HG02884 (cell line): ENCODE results near the gene UBE2F.
"Not testable (repeated sequence)": the region's sequence is repeated elsewhere in the genome, so short reads cannot be mapped to it uniquely, and the experiment has no call there.

Experiments used
- ATAC-seq: cut with Tn5 transposase; IDR thresholded peaks from one replicate; pipeline ENCODE4 v1.9.1; 2021; ENCODE audit warnings: mild to moderate bottlenecking, moderate library complexity; ENCODE audit not compliant: unreplicated experiment

UBE2F gene

DNA sequence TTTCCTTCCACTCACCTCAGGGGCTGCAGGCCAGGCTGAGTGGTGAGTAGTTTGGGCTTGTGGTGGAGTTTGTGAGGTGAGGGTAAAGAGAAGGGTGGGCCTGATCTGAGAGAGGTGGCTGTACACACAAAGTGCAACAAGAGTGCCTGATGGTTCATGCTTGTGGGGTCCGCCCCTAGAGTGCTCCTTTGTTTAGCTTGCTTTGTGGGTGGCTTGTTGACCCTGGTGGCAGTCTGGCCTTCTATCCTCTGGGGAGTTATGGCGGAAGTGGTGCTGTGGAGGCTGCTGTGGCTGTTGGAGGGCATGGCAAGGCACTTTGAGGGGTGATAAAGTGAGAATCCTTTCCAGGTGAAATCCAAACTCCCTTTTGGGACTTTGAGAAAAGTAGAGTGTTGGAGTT, 10.6 kb downstream of the UBE2F start:
- ATAC-seq: no peak

DNA sequence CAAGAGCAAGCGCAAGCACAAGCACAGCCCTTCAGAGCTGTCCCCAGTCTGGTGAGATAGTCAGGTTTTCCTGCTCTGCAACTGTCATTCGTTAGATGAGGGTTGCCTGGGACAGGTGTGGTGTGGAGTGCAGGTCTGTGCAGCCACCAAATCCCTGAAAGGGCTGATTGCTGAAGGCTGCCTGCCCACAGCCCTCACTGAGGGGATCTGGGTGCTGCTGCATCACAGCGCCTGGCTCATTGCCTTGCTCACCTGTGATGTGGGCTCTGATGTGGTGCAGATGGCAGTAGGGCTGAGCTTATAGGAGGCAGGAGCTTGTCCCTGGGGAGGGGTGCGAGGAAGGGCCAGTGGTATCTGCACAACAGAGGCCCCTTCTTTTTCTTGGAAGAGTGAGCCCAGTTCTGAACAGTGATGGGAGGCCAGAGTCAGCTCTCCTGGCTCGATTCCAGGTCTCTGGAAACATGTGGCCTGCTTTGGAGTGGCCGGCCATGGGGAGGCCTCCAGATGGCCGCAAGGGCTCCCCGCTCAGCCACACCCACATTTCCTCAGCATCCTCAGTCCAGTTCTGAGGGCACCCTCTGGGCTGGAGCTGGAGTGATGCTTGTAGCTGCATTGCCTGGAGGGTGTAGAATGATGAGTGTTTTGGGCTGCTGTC, 11.4 kb downstream of the UBE2F start:
- no peak for ATAC-seq

DNA sequence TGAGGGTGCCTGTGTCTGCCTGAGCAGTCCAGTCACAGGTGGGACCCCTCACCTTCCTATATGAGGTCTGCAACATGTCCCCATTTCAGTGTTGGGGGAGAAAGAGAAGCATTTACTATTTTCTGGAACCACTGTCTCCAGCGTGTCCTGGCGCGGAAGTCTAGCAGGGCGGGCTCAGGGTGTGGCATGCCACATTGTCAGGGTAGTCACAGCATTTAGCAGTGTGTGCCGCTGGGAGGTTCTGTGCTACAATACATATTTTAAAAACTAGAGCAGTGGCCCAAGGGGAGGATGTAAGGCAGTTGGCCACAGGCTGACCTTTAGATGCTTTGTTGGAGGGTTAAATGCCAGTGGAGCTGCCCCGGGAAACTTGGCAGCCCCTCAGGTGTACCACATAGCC, 12.5 kb downstream of the UBE2F start:
- no peak for ATAC-seq

DNA sequence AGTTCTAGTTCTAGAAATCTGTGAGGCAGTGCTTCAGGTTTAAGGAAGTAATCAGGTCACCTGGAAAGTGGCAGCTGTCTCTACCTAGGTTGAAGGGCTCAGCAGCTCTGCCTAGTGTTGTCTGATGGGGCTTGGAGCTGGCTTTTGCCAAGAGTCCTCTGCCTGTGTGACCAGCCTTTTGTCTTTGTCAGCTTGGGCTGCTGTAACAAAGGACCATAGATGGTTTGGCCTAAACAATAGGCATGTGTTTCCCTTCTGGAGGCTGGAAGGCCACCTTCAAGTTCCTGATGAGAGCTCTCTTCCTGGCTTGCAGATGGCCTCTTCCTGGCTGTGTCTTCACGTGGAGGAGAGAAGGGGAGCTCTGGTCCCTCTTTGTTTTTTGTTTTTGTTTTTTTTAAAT, 13.3 kb downstream of the UBE2F start:
- no peak for ATAC-seq

DNA sequence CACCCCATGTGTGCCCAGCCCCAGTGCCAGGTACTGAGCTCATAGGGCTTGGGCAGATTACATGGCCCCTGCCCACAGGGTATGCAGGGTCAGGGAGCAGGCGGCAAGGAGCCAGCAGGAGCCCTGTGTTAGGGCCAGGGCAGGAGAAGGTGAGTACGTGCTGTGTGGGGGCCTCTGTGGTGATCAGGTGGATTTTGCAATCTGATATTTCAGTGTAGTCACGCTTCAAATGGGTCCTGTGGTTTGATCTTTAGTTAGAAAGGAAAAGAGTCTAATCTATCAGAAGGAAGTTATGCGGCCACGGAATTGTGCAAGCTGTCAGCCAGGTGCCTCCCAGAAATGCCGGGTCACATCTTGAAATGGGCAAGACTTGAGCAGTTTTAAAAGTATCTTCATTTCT, 13.9 kb downstream of the UBE2F start:
- ATAC-seq: no peak

DNA sequence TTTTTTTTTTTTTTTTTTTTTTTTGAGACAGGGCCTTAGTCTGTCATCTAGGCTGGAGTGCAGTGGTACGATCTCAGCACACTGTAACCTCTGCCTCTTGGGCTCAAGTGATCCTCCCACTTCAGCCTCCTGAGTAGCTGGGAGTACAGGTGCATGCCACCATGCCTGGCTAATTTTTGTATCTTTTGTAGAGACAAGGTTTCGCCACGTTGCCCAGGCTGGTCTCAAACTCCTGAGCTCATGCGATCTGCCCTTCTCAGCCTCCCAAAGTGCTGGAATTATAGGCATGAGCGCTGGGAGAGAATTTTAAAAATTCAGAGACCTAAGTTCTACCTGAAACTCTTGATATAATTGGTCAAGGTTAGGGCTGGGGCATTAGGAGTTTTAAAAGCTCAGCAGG, 14.8 kb downstream of the UBE2F start:
- ATAC-seq: not testable (repeated sequence)

DNA sequence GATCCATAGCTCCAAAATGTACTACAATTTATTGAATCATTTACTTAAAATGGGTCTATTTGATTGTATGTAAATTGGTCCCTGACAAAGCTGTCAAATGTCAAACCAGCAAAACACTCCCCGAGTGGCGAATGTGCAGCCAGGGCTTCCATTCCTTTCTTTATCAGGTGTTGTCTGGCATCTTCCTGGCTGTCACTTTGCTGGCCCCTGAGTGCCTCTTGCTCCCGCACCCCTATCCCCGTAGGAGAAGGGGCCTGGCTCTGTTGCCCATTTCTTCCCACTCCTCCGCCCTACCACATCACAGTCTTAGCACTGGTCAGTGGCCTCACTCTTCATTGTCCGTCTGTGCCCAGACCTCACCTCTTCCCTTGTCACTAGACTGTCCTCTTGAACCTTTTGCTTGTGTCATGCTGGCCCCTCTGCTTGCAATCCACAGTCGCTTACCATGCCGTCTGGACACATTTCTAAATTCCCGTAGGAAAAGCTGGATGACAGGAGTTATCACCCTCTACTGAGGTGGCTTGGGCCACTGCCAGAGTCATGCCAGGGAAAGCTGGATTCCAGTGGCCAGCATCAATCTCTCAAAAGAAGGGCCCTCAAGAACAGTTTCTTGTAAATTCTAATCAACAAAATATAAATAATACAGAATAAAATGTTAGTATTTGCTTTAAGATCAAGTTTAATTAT, 15.4 kb downstream of the UBE2F start:
- no peak for ATAC-seq

DNA sequence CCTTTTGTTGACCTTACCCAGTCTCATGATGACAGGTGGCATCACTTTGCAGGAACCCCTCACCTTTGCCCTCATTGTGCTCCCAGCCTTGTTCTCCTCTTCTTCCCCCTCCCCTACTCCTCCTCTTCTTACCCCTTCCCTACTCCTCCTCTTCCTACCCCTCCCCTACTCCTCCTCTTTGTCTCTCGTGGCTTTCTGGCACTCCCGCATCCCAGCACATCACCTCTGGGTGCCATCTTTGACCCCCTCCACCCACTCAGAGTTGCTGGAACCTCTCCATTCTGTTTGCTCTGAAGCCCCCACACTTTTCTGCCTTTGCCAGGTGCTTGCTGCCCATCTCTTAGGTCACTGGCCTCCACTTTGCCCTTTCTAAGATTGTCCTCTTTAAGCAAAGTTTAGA, 17.1 kb downstream of the UBE2F start:
- no peak for ATAC-seq

DNA sequence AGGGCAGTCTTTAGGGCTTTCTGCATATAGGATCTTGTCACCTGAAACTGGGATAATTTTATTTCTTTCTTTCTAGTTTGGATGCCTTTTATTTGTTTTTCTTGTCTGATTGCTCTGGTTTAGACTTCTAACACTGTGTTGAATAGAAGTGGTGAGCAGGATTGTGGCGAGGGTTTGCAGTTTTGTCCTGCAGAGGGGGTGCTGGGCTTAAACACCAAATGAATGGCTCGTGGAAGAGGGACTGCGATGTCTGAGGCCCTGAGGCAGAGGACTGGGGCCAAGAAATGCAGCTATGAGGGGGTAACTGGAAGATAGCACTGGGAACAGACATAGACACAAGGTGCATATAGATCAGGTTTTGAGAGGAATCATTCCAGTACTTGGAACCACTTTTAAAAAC, 20.5 kb downstream of the UBE2F start:
- ATAC-seq: no peak

DNA sequence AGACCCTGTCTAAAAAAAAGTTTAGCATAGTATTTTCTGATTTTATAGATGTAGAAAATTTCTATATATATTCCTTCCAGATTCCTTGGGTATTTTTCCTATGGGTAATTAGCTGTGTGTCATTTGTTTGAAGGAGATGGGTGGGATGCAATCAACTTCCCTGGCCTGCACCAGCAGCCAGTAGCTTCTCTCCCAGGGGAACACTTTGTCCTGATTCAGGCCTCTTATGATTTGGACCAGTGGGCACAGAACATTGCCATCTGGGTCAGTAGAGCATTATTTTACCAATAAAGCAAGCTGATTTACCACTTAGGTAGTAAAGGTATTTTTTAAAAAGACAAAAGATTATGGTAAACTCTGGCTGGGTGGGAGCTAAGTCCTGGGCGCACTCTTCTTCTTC, 26.9 kb downstream of the UBE2F start:
- ATAC-seq: no peak

DNA sequence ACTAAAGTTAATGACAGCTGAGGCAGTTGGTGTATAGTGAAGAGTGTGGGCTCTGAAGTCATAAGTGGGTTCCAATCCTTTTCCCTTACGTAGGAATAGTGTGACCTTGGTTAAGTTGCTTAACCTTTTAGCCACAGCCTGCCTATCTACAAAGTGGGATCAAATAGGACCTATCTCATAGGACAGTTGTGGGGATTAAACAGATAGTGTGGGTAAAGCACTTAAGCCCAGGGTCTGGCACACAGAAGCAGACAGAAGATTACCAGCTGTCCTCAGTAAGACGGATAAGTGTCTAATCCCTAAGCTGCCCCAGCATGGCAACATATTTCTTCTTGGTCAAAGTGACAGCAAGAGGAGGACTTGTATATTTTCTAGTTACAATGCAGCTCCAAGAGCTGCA, 28.2 kb downstream of the UBE2F start:
- no peak for ATAC-seq

DNA sequence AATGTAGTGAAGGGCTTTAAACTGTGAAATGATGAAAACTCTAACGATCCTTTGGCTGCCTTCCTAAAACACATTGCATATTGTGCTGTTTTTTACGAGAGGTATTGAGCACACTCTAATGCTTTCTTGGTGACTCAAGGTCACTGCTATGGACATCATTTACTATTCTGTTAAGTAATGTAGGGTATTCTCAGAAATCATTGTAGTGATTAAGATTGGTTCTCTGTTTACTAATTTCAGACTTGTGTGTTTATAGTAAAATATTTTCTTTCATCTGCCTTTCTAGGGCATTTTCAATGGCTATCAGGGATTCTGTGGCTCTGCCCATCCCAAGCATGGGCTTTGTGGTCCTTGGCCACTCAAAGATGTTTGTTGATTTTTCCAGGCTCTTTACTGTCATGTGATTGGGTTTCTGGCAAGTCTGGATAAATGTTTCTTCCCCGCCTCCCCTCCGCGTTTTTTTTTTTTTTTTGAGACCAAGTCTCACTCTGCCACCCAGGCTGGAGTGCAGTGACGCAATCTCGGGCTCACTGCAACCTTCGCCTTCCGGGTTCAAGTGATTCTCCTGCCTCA, 29.3 kb downstream of the UBE2F start:
- no peak for ATAC-seq

DNA sequence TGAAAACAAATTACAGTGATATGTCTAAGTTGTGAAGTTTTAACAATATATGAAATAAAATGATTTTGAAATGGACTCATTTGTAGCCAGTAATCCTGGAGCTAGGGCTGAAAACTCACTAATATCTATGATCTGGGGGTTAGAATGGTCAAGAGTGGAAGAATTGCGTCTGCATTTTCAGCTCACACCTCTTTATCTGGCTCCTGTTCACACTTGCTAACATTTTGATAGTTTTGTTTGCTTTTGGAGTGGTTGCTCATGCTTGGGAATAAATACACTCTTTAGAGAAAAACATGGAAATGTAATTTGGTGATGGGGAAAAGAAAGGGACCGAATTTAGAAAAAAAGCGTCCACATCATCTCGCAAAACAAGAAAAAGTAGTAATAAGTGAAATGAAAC, 30.7 kb downstream of the UBE2F start:
- no peak for ATAC-seq

DNA sequence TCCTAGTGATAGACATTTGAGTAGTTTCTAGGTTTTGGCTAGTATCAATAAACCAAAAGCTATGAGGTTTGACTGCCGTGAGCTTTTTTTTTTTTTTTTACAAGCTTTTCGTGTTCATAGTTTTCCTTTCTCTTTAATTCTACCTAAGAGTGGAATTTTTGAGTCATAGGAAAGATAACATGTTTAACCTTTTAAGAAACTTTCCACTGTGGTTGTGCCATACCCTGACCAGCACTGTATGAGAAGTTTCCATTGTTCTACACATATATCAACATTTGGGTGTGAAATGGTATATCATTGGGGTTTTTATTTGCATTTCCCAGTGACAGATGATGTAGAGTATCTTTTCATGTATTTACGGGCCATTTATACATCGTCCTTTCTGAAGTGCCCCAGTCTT, 31.7 kb downstream of the UBE2F start:
- ATAC-seq: peak; percentile 79

DNA sequence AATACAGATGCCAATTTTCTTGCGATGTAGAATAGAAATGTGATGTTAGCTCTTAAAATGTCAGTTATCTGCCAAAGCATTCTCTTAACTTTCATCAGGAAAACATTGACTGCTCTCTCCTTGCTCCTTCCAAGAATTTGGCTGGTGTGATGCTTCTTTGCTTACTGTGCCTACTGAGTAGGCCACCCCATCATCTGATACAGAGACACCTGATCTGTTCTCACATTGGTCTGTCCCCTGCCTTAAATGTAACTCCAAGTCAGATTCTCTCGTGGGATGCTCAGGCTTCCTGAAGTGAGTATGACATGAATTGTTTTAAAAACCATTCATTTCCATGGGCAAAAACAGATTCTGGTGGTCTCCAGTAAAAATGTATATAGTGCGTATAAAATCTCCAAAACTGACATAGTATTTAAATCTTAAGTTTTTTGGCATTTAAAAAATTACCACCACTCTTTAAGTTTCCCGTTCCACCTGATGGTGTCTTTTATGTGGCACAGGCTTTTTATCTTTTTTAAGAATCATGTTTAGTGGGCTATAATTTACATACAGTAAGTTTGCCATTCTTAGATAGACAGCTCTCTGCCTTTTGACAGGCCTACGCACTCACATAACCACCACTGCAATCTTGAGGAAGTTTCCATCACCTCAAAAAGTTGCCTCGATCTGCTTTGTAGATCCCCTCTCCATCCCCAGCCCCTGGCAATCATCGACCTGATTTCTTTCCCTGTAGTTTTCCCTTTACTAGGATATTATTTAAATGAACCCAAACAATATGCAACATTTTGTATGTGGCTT, 36.6 kb downstream of the UBE2F start:
- no peak for ATAC-seq

DNA sequence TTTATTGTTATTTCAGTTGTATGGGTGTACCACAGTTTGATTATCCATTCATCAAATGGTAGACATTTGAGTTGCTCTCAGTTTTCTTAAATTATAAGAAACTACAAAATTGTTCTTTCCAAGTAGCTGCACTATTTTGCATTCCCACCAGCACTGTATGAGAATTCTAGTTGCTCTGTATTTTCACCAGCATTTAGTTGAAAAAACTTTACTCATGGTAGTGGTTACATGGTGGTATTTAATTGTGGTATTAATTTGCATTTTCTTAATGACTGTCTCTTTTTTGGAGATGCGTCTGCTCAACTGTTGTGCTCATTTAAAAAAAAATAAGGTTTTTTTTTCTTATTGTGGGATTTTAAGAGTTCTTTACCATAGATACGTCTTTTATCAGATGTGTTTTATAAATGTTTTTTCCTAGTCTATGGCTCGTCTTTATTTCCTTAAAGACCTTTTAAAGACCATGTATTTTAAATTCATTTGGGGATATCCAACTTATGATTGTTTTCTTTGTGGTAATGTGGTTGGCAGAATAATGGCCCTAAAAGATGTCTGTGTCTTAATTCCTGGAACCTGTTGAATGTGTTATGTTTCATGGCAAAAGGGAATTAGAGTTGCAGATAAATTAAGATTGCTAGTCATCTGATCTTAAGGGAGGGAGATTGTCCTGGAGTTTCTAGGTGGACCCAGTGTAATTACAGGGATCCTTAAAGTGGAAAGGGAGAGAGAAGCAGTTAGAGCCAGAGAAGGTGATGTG, 37.4 kb downstream of the UBE2F start:
- no peak for ATAC-seq

DNA sequence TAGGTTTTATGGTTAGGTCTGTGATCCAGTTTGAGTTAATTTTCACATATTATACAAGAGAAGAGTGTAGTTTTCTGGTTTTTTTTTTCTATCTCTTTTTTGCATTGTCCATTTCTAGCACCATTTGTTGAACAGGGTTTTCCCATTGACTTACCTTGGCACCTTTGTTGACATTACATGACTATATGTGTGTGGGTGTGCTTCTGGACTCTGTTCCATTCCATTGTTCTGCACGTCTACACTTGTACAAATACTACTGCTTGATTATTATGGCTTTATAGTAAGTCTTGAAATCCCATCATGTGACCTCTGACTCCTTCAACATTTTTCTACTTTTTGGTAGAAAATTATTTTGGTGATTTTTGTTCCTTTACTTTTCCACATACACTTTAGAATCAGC, 38.7 kb downstream of the UBE2F start:
- ATAC-seq: no peak

DNA sequence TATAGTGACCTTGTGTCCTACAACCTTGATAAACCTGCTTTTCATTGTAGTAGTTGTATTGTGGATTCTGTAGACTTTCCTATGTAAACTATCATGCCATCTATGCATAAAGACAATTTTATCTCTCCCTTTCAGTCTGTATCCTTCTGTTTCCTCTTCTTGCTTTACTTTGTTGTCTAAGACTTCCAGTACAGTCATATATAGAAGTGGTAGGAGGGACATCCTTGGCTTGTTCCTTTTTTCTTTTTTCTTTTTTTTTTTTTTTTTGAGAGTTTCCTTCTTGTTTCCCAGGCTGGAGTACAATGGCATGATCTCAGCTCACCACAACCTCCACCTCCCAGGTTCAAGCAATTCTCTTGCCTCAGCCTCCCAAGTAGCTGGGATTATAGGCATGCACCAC, 39.7 kb downstream of the UBE2F start:
- no peak for ATAC-seq

DNA sequence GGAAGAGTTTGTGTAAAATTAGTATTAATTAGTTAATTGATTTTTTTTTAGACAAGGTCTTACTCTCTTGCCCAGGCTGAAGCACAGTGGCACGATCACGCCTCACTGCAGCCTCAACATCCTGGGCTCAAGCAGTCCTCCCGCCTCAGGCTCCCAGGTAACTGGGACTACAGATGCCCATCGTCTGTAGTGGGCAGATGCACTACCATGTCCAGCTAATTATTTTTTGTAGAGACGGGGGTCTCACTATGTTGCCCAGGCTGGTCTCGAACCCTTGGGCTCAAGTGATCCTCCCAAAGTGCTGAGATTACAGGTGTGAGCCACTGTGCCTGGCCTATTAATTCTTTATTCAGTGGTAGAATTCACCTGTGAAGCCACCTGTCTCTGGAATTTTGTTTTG, 41.1 kb downstream of the UBE2F start:
- ATAC-seq: no peak

DNA sequence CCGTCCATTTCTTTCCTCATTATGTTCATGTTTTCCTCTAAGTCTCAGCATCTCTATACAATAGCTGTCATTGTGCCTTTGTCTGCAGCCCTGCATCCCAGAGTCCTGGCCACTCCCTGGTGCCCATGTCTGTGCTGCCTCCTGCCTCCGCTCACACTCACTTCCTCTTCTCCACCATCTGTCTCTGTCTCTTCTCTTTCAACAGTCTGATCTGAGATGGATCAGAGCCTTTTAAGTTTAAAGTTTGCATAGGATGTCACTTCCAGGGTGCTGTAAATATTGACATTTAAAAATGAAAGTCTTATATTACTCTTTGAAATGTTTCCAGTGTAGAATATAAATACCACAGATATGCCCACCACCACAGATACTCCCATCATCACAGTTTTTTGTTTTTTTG, 42.7 kb downstream of the UBE2F start:
- ATAC-seq: no peak

DNA sequence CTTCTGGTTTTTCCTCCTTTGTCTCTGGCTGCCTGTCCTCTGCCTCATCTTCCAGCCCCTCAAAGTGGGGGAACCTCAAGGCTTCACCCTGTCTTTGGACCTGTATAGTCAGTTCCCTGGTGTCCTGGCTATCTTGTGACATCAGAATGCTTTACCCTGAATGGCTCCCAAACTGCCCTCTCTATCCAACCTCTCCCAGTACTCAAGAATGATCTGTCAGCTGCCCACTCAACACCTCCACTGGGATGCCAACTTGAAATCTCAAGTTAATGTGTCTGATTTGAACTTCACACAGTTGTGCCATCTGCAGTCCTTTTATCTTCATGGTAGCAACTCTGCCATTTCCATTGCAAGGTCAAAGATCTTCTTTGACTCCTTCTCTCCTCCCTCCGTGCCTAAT, 43.8 kb downstream of the UBE2F start:
- ATAC-seq: no peak
